Mesodermal cell (in vitro differentiated cells): Measurements from ENCODE around the gene ATP6V0A1.

Experiments used
- H3K27ac ChIP-seq: 2 replicates; pipeline ENCODE4 v1.7.0; 2013; ENCODE audit warnings: mild to moderate bottlenecking, low read depth, low read length, moderate library complexity; ENCODE audit not compliant: severe bottlenecking
- H3K36me3 ChIP-seq: 2 replicates; pipeline ENCODE4 v1.7.1; 2013; ENCODE audit warnings: mild to moderate bottlenecking, low read length, moderate library complexity; ENCODE audit not compliant: control insufficient read depth, insufficient read depth
- H3K4me1 ChIP-seq: one replicate; pipeline ENCODE4 v1.7.1; 2013; ENCODE audit warnings: mild to moderate bottlenecking, low read length; ENCODE audit not compliant: insufficient read depth, control insufficient read depth, poor library complexity, severe bottlenecking
- H3K4me3 ChIP-seq: 2 replicates; pipeline ENCODE4 v1.7.0; 2013; ENCODE audit warnings: low read length, control low read depth, mild to moderate bottlenecking; ENCODE audit not compliant: insufficient read depth, poor library complexity, severe bottlenecking; ENCODE audit errors: extremely low read depth
- H3K9me3 ChIP-seq: 2 replicates; pipeline ENCODE4 v1.7.1; 2013; ENCODE audit warnings: mild to moderate bottlenecking, low read length, moderate library complexity; ENCODE audit not compliant: control insufficient read depth
- WGBS, 2 experiments: methylation state at CpG; one replicate each; pipeline ENCODE4 v1.1.5; 2013; ENCODE audit warnings: missing lambda C conversion rate in 2 of 2; ENCODE audit not compliant: insufficient coverage in 2 of 2; 5-methylcytosine and 5-hydroxymethylcytosine counted together

ATP6V0A1 gene

GRCh38 chr17:42459256-42459800 is 650 bp downstream of the ATP6V0A1 start:
- Histone ChIP-seq H3K9me3 (no peaks in the 10 kb centered on the region), H3K27ac (peak overlapping the region; percentile 64), H3K36me3 (peaks cover 24% of the 10 kb centered on the region), H3K4me3 (peak overlapping the region; percentile 84), H3K4me1 (peaks cover 10% of the 10 kb centered on the region)
- 11 to 15% methylated on average over 7 to 8 of the region's 11 CpGs for WGBS, 2 experiments

GRCh38 chr17:42459801-42460281 is 1.2 kb downstream of the ATP6V0A1 start:
- Histone ChIP-seq H3K4me1 (peaks cover 10% of the 10 kb centered on the region), H3K4me3 (peak overlapping the region; percentile 84), H3K9me3 (no peaks in the 10 kb centered on the region), H3K27ac (peak overlapping the region; percentile 64), H3K36me3 (peaks cover 28% of the 10 kb centered on the region)
- WGBS, 2 experiments = 80 to 87% methylated on average over 6 of the region's 6 CpGs

GRCh38 chr17:42460371-42460770 is 1.7 kb downstream of the ATP6V0A1 start:
- 100% methylated on average over 1 of the region's 1 CpG for WGBS, 2 experiments
- Histone ChIP-seq H3K4me1 (peaks cover 10% of the 10 kb centered on the region), H3K9me3 (no peaks in the 10 kb centered on the region), H3K36me3 (peaks cover 29% of the 10 kb centered on the region), H3K27ac (peak overlapping the region; percentile 64), H3K4me3 (peak overlapping the region; percentile 84)

- 71 to 100% methylated on average over 1 of the region's 4 CpGs for WGBS, 2 experiments
- Histone ChIP-seq H3K4me1 (peaks cover 5% of the 10 kb centered on the region), H3K36me3 (peaks cover 56% of the 10 kb centered on the region), H3K4me3 (no peak overlapping the region), H3K27ac (no peak overlapping the region), H3K9me3 (no peaks in the 10 kb centered on the region)
Measured at GRCh38 chr17:42463976-42464400, 5.3 kb downstream of the ATP6V0A1 start.

GRCh38 chr17:42467889-42468288 is 9.2 kb downstream of the ATP6V0A1 start:
- H3K27ac ChIP-seq = no peak overlapping the region
- H3K36me3 ChIP-seq = peaks cover 59% of the 10 kb centered on the region
- 95 to 96% methylated on average over 4 to 5 of the region's 5 CpGs for WGBS, 2 experiments
- no peaks in the 10 kb centered on the region for H3K4me1 ChIP-seq
- H3K9me3 ChIP-seq = no peaks in the 10 kb centered on the region
- no peak overlapping the region for H3K4me3 ChIP-seq

GRCh38 chr17:42472709-42473521 is 14.2 kb downstream of the ATP6V0A1 start:
- Histone ChIP-seq H3K4me3 (no peak overlapping the region), H3K9me3 (no peaks in the 10 kb centered on the region), H3K36me3 (peaks cover 78% of the 10 kb centered on the region), H3K4me1 (no peaks in the 10 kb centered on the region), H3K27ac (no peak overlapping the region)
- 86 to 88% methylated on average over 3 to 7 of the region's 8 CpGs for WGBS, 2 experiments

- Histone ChIP-seq H3K9me3 (no peaks in the 10 kb centered on the region), H3K4me1 (no peaks in the 10 kb centered on the region), H3K27ac (no peak overlapping the region), H3K4me3 (no peak overlapping the region), H3K36me3 (peaks cover 75% of the 10 kb centered on the region)
- 94 to 100% methylated on average over 3 to 6 of the region's 6 CpGs for WGBS, 2 experiments
Measured at GRCh38 chr17:42474276-42474675, 15.6 kb downstream of the ATP6V0A1 start.

- peaks cover 72% of the 10 kb centered on the region for H3K36me3 ChIP-seq
- WGBS, 2 experiments = 100% methylated on average over 1 of the region's 3 CpGs; no CpG with 5 or more reads in 1 of the 2 experiments
- no peaks in the 10 kb centered on the region for H3K4me1 ChIP-seq
- no peaks in the 10 kb centered on the region for H3K9me3 ChIP-seq
- no peak overlapping the region for H3K4me3 ChIP-seq
- no peak overlapping the region for H3K27ac ChIP-seq
Measured at GRCh38 chr17:42475121-42475520, 16.4 kb downstream of the ATP6V0A1 start.

- Histone ChIP-seq H3K36me3 (peaks cover 74% of the 10 kb centered on the region), H3K27ac (no peak overlapping the region), H3K4me1 (no peaks in the 10 kb centered on the region), H3K4me3 (no peak overlapping the region), H3K9me3 (no peaks in the 10 kb centered on the region)
- WGBS, 2 experiments = 92 to 96% methylated on average over 3 to 4 of the region's 4 CpGs
Measured at GRCh38 chr17:42475835-42476234, 17.2 kb downstream of the ATP6V0A1 start.

GRCh38 chr17:42476411-42476810 is 17.7 kb downstream of the ATP6V0A1 start:
- Histone ChIP-seq H3K27ac (no peak overlapping the region), H3K9me3 (no peaks in the 10 kb centered on the region), H3K4me1 (no peaks in the 10 kb centered on the region), H3K4me3 (no peak overlapping the region), H3K36me3 (peaks cover 79% of the 10 kb centered on the region)
- no CpG with 5 or more reads among the region's 2 CpGs for WGBS, 2 experiments

- 92 to 95% methylated on average over 1 to 2 of the region's 3 CpGs for WGBS, 2 experiments
- H3K4me1 ChIP-seq = no peaks in the 10 kb centered on the region
- H3K4me3 ChIP-seq = no peak overlapping the region
- H3K9me3 ChIP-seq = no peaks in the 10 kb centered on the region
- H3K27ac ChIP-seq = no peak overlapping the region
- H3K36me3 ChIP-seq = peaks cover 81% of the 10 kb centered on the region
Measured at GRCh38 chr17:42477173-42477572, 18.5 kb downstream of the ATP6V0A1 start.
